Stimulated activated memory B cell treated with anti-CD40 and anti-IgM and Interleukin-4, amounts not matched to agents 10 μg/mL and 1 μg/mL and 100 μg/mL, for 72 hours (primary cell): ENCODE measurements around the gene LYPD3.
"Not testable (repeated sequence)": the region's sequence is repeated elsewhere in the genome, so short reads cannot be mapped to it uniquely, and the experiment has no call there.

Experiments
- ATAC-seq: fragments of 150-1000 bp; cut with Tn5 transposase; 2 replicates; pipeline ENCODE4 v1.10.0; 2021
- H3K27ac Mint-ChIP-seq: one replicate; pipeline ENCODE4 v1.8.0; 2022; ENCODE audit warnings: mild to moderate bottlenecking, mixed read lengths
- H3K27me3 Mint-ChIP-seq: one replicate; pipeline ENCODE4 v1.8.0; 2022; ENCODE audit warnings: mixed read lengths
- H3K36me3 Mint-ChIP-seq: one replicate; pipeline ENCODE4 v1.8.0; 2022; ENCODE audit warnings: mixed read lengths
- H3K4me1 Mint-ChIP-seq: one replicate; pipeline ENCODE4 v1.8.0; 2022; ENCODE audit warnings: mixed read lengths
- H3K4me3 Mint-ChIP-seq: one replicate; pipeline ENCODE4 v1.8.0; 2022; ENCODE audit warnings: mild to moderate bottlenecking, moderate library complexity, mixed read lengths
- H3K9me3 Mint-ChIP-seq: one replicate; pipeline ENCODE4 v1.8.0; 2022; ENCODE audit warnings: mixed read lengths

Gene LYPD3

DNA sequence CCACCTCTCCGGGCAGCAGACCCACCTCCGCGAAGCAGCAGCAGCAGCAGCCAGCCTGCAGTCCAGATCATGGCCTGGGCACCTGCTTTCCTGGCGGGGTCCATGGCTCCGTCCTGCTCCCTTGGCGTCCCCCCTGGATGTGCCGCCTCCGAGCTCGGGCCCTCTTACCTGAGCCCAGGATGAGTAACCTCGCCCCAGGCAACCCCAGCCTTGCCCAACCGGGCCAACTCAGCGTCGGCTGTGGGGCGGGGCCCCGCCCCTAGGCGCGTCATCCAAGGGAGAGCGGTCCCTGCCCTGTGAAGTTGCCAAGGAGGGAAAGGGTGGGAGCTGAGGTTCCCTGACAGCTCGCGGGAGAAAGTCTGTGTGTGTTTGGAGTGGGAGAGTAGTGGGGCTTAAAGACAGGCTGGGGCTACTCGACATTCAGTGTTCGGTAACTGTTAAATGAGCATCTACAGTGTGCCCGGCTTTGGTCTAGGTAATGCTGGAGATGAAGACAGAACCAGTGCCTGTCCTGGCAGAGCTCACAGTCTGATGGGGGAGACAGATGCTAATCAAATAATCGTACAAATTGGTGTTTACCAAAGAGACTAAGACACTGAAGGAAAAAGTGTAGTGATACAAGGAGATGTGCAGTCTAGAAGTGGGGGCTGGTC lies at the start of gene LYPD3:
TSS of gene LYPD3 (minus strand) at position 141 of the 653 bp plus-strand sequence. CDS start at position 104, 37 bp downstream.
- peak within 1 kb of the TSS; percentile 70 for H3K27ac Mint-ChIP-seq
- peaks cover 13% of the 10 kb centered on the region for H3K27me3 Mint-ChIP-seq
- peaks cover 31% of the 10 kb centered on the region for H3K4me1 Mint-ChIP-seq
- H3K36me3 Mint-ChIP-seq, result no peaks in the 10 kb centered on the region
- ATAC-seq, result no peak
- no peaks in the 10 kb centered on the region for H3K9me3 Mint-ChIP-seq
- peak within 1 kb of the TSS; percentile 93 for H3K4me3 Mint-ChIP-seq

DNA sequence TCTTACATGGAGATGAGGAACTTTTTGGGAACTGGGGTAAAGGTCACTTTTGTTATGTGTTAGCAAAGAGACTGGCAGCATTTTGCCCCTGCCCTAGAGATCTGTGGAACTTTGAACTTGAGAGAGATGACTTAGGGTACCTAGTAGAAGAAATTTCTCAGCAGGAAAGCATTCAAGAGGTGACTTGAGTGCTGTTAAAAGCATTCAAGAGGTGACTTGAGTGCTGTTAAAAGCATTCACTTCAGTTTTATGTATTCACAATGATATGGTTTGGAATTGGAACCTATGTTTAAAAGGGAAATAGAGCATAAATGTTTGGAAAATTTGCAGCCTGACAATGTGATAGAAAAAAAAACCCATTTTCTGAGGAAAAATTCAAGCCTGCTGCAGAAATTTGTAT lies 47.0 kb upstream of the LYPD3 start:
- not testable (repeated sequence) for H3K27ac Mint-ChIP-seq, H3K4me1 Mint-ChIP-seq, H3K4me3 Mint-ChIP-seq, ATAC-seq, H3K27me3 Mint-ChIP-seq, H3K9me3 Mint-ChIP-seq
- H3K36me3 Mint-ChIP-seq, result peaks cover 51% of the 10 kb centered on the region

DNA sequence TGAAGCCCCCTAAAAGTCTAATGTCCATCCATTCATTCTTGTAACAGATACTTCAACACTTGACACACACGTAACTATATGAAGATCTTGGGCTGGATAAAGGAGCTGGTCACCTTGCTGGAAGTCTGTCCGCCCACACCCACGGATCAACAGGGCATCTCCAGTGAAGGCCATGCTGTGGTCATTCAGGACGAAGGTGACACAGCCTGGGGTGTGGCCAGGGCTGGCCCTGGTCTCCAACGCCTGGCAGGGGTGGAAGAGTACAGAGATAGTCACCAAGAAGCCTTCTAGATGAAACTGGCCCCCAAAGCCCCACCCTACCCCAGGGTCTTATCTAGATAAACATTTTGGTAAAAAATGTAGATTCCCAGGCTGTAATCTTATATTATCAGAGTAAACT lies 45.9 kb upstream of the LYPD3 start:
- H3K27me3 Mint-ChIP-seq, result no peaks in the 10 kb centered on the region
- peaks cover 51% of the 10 kb centered on the region for H3K36me3 Mint-ChIP-seq
- H3K4me1 Mint-ChIP-seq, result no peaks in the 10 kb centered on the region
- H3K4me3 Mint-ChIP-seq, result no peak overlapping the region
- ATAC-seq, result no peak
- no peaks in the 10 kb centered on the region for H3K9me3 Mint-ChIP-seq
- H3K27ac Mint-ChIP-seq, result no peak overlapping the region

DNA sequence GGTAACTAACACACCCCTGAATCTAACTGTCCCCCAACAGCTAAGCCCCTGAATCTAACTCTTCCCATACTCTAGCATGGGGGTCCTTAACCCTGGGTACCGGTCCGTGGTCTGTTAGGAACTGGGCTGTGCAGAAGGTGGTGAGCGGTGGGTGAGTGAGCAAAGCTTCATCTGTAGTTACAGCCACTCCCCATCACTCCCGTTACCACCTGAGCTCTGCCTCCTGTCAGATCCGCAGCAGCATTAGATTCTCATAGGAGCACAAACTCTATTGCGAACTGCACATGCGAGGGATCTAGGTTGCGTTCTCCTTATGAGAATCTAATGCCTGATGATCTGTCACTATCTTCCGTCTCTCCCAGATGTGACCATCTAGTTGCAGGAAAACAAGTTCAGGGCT lies 45.3 kb upstream of the LYPD3 start:
- Mint-ChIP-seq H3K36me3 (peaks cover 51% of the 10 kb centered on the region), H3K27ac (no peak overlapping the region), H3K9me3 (no peaks in the 10 kb centered on the region), H3K4me1 (no peaks in the 10 kb centered on the region), H3K4me3 (no peak overlapping the region), H3K27me3 (no peaks in the 10 kb centered on the region)
- ATAC-seq, result no peak

DNA sequence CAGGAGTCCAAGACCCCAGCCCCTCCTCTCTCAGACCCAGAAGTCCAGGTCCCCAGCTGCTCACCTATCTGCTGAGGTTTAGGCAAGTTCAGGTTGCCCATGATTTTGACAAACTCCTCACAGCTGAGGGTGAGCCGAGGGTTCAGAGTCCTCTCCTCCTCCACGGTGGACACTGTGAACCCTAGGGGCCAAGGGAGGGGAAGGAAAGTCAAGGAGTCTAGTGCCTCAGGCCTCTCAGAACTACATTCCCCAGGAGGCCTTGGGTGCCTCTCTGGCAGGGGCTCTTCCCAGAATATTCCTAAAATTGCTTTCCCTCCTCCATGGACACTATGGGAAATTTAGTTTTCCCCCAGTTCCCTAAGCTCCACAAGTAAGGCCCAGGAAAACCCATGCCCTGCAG lies 42.5 kb upstream of the LYPD3 start:
- Mint-ChIP-seq H3K27me3 (no peaks in the 10 kb centered on the region), H3K36me3 (peaks cover 44% of the 10 kb centered on the region), H3K27ac (no peak overlapping the region), H3K4me1 (peaks cover 24% of the 10 kb centered on the region), H3K9me3 (no peaks in the 10 kb centered on the region), H3K4me3 (no peak overlapping the region)
- no peak for ATAC-seq

DNA sequence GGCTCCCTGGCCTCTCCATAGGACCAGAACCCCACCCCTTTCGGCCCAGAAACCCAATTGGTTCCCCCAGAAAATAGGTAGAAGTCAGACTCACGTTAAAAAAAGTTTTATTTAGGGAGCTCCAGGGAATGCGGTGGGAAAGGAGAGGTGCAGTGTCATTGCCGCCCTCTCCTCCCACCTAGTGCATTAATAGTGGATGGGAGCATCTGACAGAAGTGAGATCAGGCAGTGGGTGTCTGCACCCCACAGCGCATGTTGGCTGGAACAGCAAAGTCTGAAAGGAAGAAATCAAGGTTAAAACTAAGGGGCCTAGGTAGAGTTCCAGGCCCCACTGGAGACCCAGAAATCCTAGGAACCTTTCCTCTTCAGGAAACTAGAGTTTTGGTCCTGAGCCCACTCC lies 41.2 kb upstream of the LYPD3 start:
- no peak overlapping the region for H3K27ac Mint-ChIP-seq
- no peak overlapping the region for H3K4me3 Mint-ChIP-seq
- H3K36me3 Mint-ChIP-seq, result peaks cover 33% of the 10 kb centered on the region
- H3K27me3 Mint-ChIP-seq, result no peaks in the 10 kb centered on the region
- no peaks in the 10 kb centered on the region for H3K9me3 Mint-ChIP-seq
- ATAC-seq, result no peak
- peaks cover 32% of the 10 kb centered on the region for H3K4me1 Mint-ChIP-seq

DNA sequence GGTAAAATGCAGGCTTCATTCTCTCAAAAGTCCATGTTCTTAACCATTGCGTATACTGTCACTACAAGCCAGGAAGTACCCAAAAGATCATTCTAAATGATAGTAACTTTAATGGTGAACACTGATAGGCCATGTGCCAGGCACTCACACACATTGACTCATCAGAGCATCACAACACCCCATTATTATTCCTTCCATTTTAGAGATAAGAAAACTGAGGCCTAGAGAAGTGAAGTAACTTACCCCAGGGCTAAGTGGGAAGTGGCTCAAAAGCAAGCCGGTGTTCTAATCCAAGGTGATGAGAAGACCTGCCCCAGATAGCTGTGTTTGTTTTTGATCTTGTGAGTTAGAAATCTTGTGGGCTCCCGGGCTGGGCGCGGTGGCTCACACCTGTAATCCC lies 40.5 kb upstream of the LYPD3 start:
- Mint-ChIP-seq H3K9me3 (no peaks in the 10 kb centered on the region), H3K27ac (peak overlapping the region; percentile 87), H3K4me1 (peaks cover 32% of the 10 kb centered on the region), H3K4me3 (no peak overlapping the region), H3K27me3 (no peaks in the 10 kb centered on the region), H3K36me3 (peaks cover 27% of the 10 kb centered on the region)
- no peak for ATAC-seq

DNA sequence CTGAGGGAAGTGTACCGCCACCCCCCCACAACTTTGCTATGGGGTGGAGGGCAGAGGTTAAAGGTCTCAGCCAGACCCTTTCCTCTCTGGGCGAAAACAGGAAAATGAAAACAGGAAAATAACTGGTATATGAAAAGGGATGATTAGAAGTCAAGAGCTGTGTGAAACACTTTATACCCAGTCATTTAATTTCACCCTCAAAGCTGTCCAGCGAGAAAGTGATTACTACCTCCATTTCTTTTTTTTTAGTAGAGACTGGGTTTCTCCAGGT lies 39.7 kb upstream of the LYPD3 start:
- H3K36me3 Mint-ChIP-seq, result peaks cover 22% of the 10 kb centered on the region

DNA sequence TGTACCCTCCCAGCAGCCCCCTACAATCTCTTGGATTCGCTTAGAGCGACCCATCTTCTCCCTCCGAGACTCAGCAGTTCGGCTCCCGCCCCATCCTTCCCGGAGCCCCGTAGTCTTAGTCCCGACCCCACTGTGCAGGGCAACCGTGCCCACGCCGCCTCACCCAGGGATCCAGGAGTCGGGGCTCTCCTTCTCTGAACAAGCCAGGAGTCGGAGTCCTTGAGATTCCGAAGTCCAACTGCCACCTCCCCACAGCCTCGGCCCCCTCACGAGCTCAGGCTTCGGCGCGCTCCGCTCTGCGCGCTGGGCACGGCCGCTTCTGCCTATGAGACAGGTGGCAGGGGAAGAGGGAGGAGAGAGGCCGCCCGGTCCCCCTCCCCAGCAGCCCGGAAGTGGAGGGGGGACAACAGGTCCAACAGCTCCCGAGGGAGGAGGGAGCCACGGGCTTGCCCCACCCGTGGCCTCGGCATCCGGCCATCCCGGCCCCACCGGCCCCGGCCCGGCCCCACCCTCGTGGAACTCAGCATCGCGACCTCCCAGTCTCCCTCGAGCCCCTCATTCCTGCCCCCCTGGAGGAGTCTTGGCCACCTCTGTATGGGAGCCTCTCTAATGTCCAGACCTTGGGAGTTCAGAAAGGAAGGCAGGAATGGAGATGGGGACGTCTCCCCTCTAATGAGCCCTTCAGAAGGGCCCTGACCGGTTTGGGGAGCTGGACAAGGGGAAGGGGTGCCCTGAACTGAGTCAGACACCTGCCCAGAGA lies 39.2 kb upstream of the LYPD3 start, which contains the start of gene PHLDB3:
TSS of gene PHLDB3 (minus strand) at position 321 of the 760 bp plus-strand sequence. CDS start 628 bp downstream, outside the sequence.
- Mint-ChIP-seq H3K27ac (peak within 1 kb of the TSS; percentile 87), H3K27me3 (no peaks in the 10 kb centered on the region), H3K36me3 (peaks cover 17% of the 10 kb centered on the region), H3K9me3 (no peaks in the 10 kb centered on the region), H3K4me3 (peak within 1 kb of the TSS; percentile 92), H3K4me1 (peaks cover 32% of the 10 kb centered on the region)
- peak; percentile 60 for ATAC-seq

More for the DNA sequence above, 39.7 kb upstream of the LYPD3 start:
- Mint-ChIP-seq H3K27me3 (no peaks in the 10 kb centered on the region), H3K4me3 (peak overlapping the region; percentile 55), H3K9me3 (no peaks in the 10 kb centered on the region), H3K4me1 (peaks cover 32% of the 10 kb centered on the region), H3K27ac (peak overlapping the region; percentile 87)
- no peak for ATAC-seq

DNA sequence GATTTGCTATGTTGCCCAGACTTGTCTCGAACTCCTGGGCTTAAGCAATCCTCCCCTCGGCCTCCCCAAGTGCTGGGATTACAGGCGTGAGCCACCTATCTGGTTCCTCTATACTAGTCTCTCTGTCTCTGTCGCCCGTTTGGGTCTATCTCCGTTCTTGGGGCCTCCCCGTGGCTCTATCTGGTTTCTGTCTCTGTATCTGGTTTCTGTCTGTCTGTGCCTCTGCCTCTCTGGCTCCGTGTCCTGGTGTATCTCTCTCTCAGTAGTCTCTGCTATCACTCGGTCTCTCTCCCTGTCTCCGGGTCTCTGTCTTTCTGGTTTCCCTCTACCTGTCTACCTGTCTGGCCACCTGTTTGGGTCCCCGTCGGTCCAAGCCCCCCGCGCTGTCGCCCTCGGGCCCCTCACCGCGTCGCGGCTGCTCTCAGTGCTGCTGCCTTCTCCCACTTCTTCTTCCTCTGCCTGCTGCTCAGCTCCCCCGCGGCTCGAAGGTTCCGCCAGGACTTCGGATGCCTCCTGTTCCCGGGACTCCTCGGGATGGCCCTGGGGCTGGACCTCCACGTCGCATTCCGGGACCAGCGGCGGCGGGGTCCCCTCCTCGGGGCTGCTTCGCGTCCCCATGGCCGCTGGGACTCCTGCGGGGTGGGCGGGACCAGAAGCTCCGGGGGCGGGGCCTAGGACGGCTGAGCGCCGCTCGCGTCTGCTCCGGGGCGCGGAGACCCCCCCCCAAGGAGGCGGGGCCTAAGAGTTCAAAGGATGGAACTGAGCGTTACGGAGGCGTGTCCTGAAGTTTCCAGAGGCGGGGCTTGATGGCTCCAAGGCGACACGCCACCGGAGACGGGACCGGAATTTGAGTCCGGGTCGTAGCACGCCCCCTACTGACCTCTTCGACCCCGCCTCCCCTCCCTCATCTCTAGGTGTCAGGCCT lies 38.4 kb upstream of the LYPD3 start:
- Mint-ChIP-seq H3K4me1 (peaks cover 32% of the 10 kb centered on the region), H3K9me3 (no peaks in the 10 kb centered on the region), H3K4me3 (peak overlapping the region; percentile 92), H3K27me3 (no peaks in the 10 kb centered on the region), H3K36me3 (peaks cover 16% of the 10 kb centered on the region), H3K27ac (peak overlapping the region; percentile 87)
- ATAC-seq, result peak; percentile 96

DNA sequence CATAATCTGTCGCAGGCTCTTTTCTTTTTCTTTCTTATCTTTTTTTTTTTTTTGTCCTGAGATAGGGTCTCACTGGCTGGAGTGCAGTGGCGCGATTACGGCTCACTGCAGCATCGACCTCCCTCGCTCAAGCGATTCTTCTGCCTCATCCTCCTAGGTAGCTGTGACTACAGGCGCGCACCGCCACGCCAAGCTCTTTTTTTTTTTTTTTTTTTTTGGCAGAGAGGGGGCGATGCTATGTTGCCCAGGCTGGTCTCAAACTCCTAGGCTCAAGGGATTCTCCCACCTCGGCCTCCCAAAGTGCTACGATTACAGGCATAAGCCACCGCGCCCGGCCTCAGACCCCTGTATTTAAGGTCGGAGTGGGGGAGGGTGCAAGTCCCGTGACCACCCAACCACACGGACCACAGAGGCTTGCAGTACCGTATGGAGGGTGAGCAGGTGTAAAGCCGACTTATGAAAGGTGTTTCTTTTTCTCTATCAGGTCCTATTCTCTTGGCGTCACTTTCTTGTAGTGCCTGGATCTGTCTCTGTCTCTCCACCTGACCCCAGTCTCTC lies 37.1 kb upstream of the LYPD3 start:
- H3K27me3 Mint-ChIP-seq, result no peaks in the 10 kb centered on the region
- H3K4me1 Mint-ChIP-seq, result peaks cover 32% of the 10 kb centered on the region
- H3K4me3 Mint-ChIP-seq, result no peak overlapping the region
- ATAC-seq, result no peak
- peak overlapping the region; percentile 87 for H3K27ac Mint-ChIP-seq
- no peaks in the 10 kb centered on the region for H3K9me3 Mint-ChIP-seq
- peaks cover 25% of the 10 kb centered on the region for H3K36me3 Mint-ChIP-seq

DNA sequence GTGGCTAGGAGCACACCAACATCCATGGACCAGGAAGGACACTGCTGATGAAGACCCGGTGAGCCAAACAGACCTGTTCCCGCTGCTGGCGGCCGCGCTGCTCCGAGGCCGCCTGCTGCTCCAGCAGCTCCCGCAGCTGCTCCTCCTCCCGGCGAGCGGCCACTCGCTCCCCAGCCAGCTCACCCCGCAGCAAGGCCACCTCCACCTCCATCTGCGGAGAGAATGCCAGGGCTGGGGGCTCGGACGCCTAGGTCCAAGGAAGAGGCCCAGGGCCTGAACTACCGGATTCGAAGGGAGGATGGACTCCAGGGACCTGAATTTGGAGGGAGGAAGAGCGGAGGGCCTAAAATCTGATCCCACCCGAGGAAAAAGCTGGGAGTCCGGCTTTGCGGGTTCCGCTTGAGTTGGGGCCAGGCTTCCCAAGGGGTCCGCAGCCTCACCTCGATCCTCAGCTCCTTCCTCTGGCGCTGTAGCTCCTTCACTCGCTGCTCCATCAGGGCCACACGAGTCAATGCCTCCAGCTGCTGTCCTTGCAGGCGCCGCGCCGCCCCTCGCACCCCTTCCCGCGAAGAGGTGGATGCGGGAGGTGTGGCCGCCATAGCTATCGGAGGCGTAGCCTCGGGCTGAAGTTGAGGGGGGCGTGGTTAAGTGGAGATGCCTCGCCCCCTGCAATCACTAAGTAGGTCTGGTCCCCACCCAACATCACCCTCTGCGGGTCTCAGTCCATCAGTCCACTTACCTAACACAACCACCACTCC lies 36.4 kb upstream of the LYPD3 start:
- Mint-ChIP-seq H3K36me3 (peaks cover 32% of the 10 kb centered on the region), H3K27me3 (no peaks in the 10 kb centered on the region), H3K4me3 (no peak overlapping the region), H3K9me3 (no peaks in the 10 kb centered on the region), H3K4me1 (peaks cover 32% of the 10 kb centered on the region), H3K27ac (no peak overlapping the region)
- ATAC-seq, result no peak

DNA sequence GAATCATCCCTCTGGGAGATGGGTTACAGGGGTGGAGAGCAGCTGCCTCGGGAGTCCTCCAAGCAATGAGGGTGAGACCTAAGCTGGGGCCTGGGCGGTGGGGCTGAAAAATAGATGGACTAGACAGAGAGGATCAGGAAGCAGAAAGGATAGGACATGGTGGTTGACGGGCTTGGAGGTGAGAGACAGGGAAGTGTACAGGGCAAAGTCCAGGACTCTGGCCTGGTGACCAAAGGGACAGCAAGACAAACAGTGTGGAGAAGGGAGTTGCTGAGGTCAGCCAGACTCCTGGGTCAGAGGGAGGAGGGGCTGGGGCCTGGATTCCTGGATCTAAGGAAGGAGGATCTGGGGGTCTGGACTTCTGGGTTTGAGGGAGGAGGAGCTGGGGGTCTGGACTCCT lies 33.6 kb upstream of the LYPD3 start:
- Mint-ChIP-seq H3K27ac (no peak overlapping the region), H3K27me3 (no peaks in the 10 kb centered on the region), H3K4me3 (no peak overlapping the region), H3K36me3 (peaks cover 47% of the 10 kb centered on the region), H3K4me1 (peaks cover 19% of the 10 kb centered on the region), H3K9me3 (no peaks in the 10 kb centered on the region)
- ATAC-seq, result no peak

DNA sequence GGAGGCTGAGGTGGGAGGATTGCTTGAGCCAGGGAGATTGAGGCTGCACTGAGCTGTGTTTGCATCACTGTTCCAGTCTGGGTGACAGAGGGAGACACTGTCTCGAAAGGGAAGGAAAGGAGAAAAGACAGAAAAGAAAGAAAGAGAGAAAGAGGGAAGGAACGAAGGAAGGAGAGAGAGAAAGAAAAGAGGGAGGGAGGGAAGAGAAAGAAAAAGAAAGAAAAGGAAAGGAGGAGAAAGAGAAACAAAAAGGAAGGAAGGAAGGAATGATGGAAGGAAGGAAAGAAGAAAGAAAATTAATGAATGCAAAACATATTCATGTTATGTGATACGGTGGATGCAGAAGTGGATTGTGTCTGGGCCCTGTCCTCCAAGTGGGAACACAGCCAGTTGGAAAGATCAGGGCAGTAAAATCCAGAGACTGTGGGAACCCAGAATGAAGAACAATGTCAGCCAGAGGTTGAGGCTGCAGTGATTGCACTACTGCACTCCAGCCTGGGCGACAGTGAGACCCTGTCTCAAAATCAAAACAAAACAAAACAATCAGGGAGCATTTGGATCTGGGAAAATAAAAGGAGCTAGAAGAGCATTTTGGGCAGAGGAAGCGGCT lies 32.9 kb upstream of the LYPD3 start:
- no peaks in the 10 kb centered on the region for H3K27me3 Mint-ChIP-seq
- no peak overlapping the region for H3K27ac Mint-ChIP-seq
- no peaks in the 10 kb centered on the region for H3K9me3 Mint-ChIP-seq
- no peak overlapping the region for H3K4me3 Mint-ChIP-seq
- H3K4me1 Mint-ChIP-seq, result peaks cover 12% of the 10 kb centered on the region
- no peak for ATAC-seq
- peaks cover 47% of the 10 kb centered on the region for H3K36me3 Mint-ChIP-seq
